Stimulated activated CD4-positive, alpha-beta T cell treated with anti-CD3 and anti-CD28 coated beads, Interleukin-12 subunit alpha, Interleukin-12 subunit beta, amount 100 ng/mL, for 24 hours (primary cell): Measurements from ENCODE around the gene PIEZO2.
"Not testable (repeated sequence)": the region's sequence is repeated elsewhere in the genome, so short reads cannot be mapped to it uniquely, and the experiment has no call there.

ENCODE experiments used
- DNase-seq, 2 experiments: peaks; one replicate each; pipeline ENCODE4 v3.0.0-alpha.2; 2020; ENCODE audit warnings: low read depth in 2 of 2

Gene PIEZO2

DNA sequence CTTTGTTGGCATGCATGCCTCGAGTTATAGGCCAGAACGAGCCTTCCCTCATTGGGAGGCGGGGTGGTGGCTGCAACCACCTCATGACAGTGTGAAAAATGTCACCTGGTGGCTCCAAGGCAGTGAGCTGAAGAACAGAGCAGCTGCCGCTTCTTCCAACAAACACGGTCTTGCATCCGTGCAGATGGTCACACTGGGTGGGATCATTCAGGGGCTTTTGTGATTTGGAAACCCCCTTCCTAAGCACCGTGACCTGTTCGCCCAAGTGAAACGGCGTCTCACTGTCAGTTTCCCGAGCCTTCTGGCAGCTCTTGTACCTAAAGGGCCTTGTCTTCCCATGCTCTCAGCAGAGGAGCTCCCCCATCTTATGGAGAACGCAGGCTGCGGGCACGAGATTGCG lies 463.9 kb downstream of the PIEZO2 start:
- no peak for DNase-seq

- no peak for DNase-seq
Measured at GRCh38 chr18:10682368-10682714, 467.0 kb downstream of the PIEZO2 start.

DNA sequence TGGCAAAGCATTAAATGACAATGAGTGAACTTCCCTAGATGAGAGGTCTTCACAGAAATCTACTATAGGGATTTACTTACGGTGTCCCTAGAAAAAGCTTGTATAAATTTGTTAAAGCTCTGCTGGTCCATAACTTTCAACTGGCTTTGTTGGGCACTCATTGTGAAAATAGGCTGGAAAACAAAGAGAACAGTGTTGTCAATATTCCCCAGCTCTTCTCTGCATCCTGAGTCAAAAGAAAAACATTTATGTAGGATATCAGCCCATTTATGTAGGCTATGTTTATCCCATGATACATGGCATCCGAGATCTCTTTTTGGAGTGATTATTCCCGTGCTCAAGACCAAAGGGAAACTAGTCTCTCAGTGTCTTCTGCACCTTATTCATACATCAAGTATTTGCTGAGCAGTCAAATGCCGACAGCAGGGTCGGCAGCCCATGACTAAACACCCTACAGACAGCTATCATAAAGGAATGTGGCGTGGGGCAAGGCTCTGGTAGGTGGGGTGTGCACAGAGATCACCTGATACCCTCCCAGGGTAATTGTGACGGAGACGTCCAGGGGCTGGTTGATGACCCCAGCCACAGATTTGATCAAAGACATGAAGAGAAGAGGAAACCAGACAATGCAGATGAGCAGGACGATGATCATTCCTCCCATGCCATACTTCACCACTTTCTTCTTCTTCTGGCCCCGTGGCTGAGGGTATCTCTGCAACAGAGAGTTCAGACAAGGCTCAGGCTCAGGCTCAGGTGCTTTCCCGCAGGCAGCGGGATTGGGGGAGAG lies 467.6 kb downstream of the PIEZO2 start:
- DNase-seq, result no peak

DNA sequence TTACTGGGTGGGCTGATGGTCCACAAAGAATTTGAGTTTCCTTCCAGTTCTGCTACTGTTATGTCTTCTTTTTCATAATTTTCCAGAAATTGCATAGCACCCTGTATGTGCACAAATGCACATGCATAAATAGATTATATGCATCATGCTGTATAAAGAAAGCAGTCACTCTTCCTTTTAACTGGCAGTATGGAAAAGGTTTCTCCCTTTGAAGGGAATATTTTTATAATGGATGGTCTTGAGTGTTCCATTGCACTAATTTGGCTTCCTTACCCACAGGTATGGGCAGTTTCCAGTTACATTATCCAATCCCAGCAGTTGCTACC lies 469.1 kb downstream of the PIEZO2 start:
- DNase-seq, result no peak

DNA sequence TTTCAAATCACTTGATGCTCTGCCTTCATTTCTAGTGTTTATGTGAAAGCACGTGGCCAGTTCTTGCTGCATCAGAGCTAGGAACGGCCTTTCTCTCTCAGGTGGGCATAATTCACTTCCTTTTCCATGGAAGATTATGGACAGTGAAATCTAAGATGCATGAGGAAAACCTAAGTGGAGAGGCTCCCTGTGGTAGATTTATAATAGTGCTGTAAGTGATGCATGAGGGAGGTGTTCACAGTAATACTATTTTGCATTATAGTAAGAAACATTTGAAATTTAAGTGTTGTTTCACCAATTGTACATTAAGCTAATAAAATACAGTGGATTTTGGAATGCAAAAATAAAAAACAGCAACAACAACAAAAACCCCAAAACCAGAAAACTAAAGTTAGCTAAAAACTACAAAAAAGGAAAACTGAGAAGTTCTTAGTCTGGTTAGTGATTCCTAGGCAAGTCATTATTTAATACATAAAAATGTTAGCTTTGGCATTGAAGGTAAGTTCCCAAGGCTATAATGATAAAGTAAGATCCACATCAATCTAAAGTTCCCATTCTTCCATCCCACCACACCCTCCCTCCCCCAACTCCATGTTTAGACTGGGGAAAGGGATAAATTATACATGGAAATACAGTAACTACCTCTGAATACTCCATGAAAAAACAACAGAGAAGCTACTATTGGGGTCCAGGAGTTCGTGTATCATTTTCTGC lies 469.7 kb downstream of the PIEZO2 start:
- DNase-seq, result no peak

DNA sequence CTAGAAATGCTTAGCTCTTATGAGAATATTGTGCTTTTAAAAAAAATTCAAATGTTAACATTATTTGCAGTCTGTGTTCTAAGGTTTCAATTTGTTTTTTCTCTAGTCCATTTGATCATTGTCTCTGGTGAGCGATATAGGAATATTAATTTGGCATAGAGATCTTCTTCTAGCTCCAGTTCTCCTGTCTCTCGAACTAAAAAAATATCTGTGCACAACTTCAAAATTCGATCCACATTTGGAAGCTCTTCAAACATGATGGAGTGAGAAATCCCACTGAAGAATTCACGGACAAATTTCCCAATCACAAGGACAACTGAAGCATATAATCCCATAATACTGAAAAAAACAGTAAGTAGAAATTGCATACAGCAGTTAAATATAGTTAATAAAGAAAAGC lies 477.9 kb downstream of the PIEZO2 start:
- DNase-seq, result no peak

DNA sequence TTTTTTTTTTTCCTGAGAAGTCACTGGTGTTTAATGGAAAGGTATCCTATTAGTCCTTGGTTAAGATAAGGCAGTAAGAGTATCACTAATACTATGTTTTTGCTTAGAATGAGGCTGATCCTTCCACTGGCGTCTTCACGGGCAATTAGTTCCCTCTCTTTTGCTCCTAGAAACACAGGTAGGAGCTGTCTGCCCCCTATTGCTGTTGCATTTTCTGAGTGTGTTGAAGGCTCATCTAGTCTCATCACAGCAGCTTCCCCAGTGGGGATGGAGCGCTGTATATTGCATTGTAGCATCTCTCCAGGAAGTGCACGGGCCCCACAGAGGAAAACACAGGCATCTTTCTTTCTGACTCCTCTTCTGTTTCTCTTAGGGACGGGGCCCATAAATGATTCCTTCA lies 478.5 kb downstream of the PIEZO2 start:
- no peak for DNase-seq

GRCh38 chr18:10669441-10670100 lies 479.8 kb downstream of the PIEZO2 start:
- DNase-seq, result no peak

DNA sequence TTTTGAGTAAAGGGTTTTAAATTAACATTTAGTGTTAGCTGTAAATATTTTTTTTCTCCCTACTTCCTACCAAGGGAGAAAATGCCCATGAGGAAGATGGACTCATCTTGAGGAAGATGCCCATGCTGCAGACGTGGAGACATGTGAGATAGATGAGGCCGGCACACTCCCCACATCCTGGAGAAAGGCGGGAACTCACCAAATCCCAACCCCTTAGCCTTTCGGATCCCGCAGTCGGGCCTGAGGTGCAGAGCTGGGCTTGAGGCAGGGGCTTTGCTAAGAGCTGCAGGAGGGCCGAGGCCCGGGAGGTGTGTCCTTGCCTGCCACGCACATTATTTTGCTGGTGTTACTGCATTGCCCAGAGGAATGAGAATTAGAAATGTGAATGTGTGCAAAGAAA lies 485.6 kb downstream of the PIEZO2 start:
- DNase-seq, result no peak

- no peak for DNase-seq
Measured at GRCh38 chr18:10661317-10661716, 488.1 kb downstream of the PIEZO2 start.

DNA sequence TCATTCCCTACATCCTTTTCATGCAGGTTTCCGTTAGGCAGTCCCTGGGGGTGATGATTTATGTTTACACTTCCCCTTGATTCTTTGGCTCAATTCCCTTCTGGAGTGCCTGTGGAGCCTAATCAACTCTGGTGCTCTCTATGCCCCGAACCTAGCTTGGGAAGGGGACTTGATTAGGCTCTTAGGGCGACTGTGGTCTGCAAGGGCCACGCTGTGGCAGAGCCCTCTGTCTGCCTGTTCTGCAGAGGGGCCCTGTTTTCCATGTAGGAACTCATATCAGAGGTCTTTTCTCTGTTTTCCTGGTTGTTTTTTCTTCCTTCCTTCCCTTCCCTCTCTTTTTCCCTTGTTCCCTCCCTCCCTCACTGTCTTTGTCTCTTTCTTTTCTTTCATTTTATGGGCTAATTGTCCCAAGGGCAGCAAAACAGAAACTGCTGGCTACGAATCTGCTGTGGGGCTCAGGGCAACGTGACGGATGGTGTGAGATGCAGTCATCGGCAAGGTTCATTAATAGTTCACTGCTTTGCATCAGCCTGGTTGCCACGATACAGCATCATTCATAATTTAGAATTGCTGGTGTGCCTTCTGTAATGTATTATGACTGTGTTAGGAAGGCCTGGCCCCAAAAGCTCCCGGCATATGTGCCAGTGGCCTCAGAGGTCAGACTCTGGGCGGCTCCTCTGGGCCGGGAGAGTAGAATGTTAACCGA lies 489.0 kb downstream of the PIEZO2 start:
- DNase-seq, result no peak

- no peak for DNase-seq
Measured at GRCh38 chr18:10659594-10659993, 489.8 kb downstream of the PIEZO2 start.

- DNase-seq, result no peak
Measured at GRCh38 chr18:10659000-10659399, 490.4 kb downstream of the PIEZO2 start.

- DNase-seq, result not testable (repeated sequence)
Measured at GRCh38 chr18:10644003-10644402, 505.4 kb downstream of the PIEZO2 start.

DNA sequence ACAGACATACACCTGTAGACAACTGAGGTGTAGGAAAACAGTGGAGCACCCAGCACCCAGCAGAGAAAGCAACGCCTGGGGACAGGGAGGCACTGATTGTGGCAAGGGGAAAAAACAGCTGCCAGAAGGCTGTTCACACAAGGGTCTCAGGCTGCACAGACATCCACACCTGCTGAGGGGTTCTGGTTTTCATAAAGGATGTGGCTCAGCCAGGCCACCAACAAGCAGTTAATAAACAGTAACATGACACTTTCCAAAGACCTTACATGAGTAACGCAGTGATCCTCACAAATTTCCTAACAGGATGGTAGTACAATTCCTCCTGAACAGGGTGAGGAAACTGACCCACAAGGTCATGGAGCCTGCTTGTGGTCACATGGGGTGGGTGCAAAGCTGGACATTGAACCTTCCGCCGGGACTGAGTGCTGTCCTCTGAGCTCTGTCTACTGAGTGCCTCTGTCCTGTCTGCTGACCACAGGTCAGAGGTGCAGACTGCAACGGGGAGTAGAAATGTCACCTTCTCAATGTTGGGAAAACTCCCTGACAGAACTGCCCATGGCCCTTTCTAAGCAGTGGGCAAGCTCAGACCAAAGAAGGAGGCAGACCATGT lies 506.3 kb downstream of the PIEZO2 start:
- DNase-seq, result not testable (repeated sequence)

GRCh38 chr18:10638539-10638885 lies 510.9 kb downstream of the PIEZO2 start:
- not testable (repeated sequence) for DNase-seq

DNA sequence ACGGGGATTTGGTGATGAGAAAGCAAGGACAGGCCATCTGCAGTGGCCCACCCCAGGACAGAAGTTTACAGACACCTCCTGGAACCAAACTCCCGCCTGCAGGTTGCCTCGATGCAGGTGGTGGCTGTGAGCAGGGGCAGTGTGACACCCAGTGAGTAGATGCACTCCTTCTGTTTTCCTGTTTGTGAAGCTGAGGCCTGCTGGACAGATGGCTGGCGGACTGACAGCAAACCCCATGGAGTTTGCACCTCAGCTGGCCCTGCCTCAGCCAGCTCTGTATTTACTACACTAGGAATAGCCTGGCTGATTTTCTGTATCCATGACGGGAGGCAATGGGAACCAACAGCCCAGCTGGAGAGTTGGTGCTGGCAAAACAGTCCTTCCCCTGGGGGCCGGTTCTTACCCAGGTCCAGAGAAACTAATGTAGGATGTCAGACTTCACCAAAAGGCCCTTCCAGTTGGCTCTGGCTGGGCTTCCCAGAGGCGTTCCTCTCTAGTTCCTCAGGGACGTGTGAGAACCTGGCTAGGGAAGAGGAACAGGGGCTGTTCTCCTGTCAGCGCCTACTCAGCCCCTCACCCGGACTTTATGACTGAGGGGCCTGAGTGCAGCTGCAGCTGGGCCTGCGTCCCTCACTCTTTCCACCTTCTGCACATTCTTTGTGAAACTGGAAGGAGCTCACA lies 511.4 kb downstream of the PIEZO2 start:
- DNase-seq, result not testable (repeated sequence)

GRCh38 chr18:10629076-10629475 lies 520.3 kb downstream of the PIEZO2 start:
- not testable (repeated sequence) for DNase-seq

DNA sequence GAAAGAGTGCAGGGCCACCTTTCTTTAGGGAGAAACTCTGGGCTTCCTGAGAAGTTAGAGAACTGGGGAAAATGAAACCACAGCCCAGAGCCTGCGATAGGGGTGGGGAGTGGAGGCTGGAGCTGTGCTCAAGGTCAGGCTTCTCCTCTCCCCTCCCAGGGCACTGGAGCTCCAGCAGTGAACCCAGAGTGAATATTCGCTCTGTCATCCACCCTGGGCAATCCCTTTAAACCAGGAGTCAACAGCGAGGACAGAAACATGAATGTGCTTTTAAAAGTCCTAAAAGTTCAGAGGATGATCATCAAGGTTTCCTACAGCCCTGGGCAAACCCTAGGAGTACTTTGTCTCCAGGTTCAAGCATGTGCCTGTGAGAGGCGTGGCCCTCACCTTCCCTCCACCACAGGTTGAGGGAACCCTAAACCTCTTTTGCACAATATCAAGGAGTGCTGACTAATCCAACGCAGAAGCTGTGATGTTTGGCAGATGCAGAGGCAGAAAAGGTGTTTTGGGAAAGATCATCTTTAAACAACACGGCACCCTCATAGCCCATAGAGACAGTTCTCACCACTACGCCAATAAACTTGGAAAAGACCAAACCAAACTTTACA lies 522.7 kb downstream of the PIEZO2 start:
- DNase-seq, result not testable (repeated sequence)

DNA sequence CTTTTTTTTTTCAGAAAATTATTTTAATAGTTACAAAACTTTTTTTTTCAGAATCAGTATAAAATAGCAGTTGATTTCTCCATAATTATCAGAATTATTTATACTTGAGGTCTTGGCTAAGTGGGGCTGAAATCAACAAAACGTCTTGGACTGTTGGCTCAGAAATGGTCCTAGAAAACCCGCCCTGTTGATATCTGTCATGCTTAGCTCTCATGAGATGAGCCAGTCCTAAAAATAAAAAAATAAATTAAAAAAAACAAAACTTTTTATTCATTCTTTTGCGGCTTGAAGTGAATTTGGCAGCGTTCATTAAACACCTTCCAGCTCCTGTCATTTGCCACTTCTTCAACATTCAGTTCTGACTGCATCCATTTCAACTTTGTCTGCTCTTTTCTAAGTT lies 525.8 kb downstream of the PIEZO2 start:
- DNase-seq, result not testable (repeated sequence)

DNA sequence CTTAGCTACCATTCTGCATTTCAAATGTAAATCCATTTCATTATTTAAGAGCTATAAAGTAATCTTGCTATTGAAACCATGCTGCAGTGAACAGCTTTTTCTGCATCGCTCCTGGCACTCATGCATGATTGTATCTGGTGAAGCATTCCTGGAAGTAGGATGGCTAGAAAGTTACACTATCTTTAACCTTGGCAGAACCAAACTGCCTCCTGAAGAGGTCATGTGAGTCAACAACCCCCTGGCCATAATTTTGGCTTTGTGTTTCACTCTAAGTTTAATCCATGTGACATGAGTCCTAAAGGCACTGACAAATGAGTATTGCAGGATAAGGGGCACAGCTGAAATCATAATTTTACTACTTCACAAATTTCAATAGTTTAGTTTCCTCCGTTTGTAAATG lies 526.4 kb downstream of the PIEZO2 start:
- DNase-seq, result not testable (repeated sequence)
